ENCODE data around the gene MYH11. TPM values are rescaled to one million over a fixed set of nuclear protein-coding genes. Genes with fewer than 3 reads are reported as not detected.

The MYH11 gene
- total RNA-seq, 1 donor from 2014 or later: 0.07 TPM

DNA sequence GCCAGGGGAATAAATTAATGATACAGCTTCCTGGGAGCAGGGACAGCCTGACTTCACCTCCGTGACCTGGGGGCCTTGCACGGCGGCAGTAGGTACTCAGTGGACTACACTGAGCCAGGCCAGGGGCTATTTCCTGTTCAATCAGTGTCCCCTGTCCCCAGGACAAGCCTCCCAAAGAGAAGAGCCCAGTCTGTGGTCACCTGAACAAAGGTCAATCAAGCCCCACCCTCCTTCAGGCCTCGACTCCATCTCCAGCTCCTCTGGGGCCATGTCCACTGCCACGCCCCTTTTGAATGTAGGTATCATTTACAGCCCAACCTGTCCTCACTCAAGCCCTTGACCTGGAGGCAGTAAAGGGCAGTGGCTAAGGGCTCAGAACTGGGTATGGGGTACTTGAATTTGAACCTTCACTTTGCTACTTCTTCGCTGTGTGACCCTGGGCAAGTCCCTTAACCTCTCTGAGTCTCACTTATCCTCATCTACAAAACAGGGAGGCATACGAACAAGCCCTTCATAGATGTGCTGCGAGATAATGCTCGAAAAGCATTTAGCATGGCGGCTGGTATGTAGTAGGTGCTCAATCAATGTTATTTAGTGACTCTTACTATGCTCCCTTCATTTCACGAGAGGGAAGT, 29.0 kb downstream of the MYH11 start:
- Histone ChIP-seq H3K27ac (no peak overlapping the region), H4K20me1 (ENCODE audit: low read depth) (no peaks in the 10 kb centered on the region), H3K4me2 (no peak overlapping the region), H3K4me3 (no peak overlapping the region), H3F3A (ENCODE audit: low read depth) (no peaks in the 10 kb centered on the region), H3K9ac (no peak overlapping the region), H3K36me3 (no peaks in the 10 kb centered on the region), H3K79me2 (ENCODE audit: low read depth) (no peaks in the 10 kb centered on the region), H2AFZ (replicated peaks) (no peak overlapping the region), H3K27me3 (no peaks in the 10 kb centered on the region), H3K9me3 (ENCODE audit: low read depth) (no peaks in the 10 kb centered on the region), H3K4me1 (no peaks in the 10 kb centered on the region)
- Mint-ChIP-seq H3K36me3 (no peaks in the 10 kb centered on the region), H3K27ac (no peak overlapping the region), H3K4me1 (no peaks in the 10 kb centered on the region), H3K4me3 (no peak overlapping the region), H3K9me3 (no peaks in the 10 kb centered on the region), H3K27me3 (ENCODE audit: insufficient read depth, low read depth) (peaks cover 8% of the 10 kb centered on the region)
- DNase-seq (ENCODE audit: low spot score): no peak
- TF ChIP-seq EZH2phosphoT487 (IDR thresholded peaks at IDR 0.05): no peak
- TF ChIP-seq, protein P1, sequence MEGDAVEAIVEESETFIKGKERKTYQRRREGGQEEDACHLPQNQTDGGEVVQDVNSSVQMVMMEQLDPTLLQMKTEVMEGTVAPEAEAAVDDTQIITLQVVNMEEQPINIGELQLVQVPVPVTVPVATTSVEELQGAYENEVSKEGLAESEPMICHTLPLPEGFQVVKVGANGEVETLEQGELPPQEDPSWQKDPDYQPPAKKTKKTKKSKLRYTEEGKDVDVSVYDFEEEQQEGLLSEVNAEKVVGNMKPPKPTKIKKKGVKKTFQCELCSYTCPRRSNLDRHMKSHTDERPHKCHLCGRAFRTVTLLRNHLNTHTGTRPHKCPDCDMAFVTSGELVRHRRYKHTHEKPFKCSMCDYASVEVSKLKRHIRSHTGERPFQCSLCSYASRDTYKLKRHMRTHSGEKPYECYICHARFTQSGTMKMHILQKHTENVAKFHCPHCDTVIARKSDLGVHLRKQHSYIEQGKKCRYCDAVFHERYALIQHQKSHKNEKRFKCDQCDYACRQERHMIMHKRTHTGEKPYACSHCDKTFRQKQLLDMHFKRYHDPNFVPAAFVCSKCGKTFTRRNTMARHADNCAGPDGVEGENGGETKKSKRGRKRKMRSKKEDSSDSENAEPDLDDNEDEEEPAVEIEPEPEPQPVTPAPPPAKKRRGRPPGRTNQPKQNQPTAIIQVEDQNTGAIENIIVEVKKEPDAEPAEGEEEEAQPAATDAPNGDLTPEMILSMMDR (IDR thresholded peaks at IDR 0.05): no peak

DNA sequence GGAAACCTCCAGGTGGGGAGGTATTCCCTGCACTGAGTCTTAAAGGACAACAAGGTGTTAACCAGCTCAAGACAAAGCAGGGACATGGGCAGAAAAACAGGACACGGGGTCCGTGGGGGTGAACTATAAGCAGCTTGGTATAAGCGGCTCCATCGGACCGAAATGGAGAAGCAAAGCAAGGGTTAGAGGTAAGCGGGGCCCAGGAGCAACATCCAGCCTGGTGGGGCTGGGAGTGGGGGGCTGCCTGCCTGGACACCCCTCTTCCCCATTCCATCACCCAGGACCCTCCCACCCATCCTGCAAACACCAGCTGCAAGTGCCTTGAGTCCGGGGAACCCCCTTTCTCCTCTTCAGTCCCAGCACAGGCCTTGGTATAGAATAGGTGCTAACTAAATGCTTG, 29.5 kb downstream of the MYH11 start:
- Histone ChIP-seq H3K4me2 (no peak overlapping the region), H3K27me3 (no peaks in the 10 kb centered on the region)
- TF ChIP-seq, protein P1 (IDR thresholded peaks at IDR 0.05): no peak
- TF ChIP-seq EZH2 (IDR thresholded peaks at IDR 0.05): no peak

DNA sequence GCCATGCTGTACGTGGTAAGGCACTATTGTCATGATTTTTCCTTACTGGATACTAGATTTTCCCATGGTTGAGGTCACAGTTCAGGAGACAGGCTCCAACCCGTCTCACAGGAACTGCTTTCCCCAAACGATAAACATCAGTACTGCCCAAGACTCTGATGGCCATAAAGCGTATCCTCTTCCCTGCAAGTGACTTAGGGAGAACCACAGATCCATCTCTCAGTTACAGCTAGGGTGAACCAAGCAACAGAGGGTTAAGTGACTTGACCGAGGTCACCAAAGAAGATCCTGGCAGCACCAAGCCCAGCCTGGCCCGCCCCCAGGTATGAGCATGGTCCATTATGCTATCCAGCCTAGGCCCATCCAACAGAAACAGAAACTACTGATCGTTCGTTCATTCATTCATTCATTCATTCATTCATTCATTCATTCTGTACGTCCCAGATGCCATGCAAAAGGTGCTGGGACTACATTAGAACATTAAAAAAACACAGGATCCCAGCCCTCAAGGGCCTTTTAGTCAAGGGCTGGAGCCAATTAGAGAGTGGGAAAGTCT, 31.0 kb downstream of the MYH11 start:
- Histone ChIP-seq H3K4me3 (no peak overlapping the region), H3K27ac (no peak overlapping the region), H3K27me3 (no peaks in the 10 kb centered on the region), H3K4me2 (no peak overlapping the region), H3K36me3 (no peaks in the 10 kb centered on the region), H4K20me1 (ENCODE audit: low read depth) (no peaks in the 10 kb centered on the region), H3K4me1 (no peaks in the 10 kb centered on the region), H3K9ac (no peak overlapping the region), H3F3A (ENCODE audit: low read depth) (no peaks in the 10 kb centered on the region), H2AFZ (replicated peaks) (no peak overlapping the region), H3K79me2 (ENCODE audit: low read depth) (no peaks in the 10 kb centered on the region), H3K9me3 (ENCODE audit: low read depth) (no peaks in the 10 kb centered on the region)
- Mint-ChIP-seq H3K4me3 (no peak overlapping the region), H3K36me3 (no peaks in the 10 kb centered on the region), H3K4me1 (peaks cover 2% of the 10 kb centered on the region), H3K9me3 (no peaks in the 10 kb centered on the region), H3K27ac (no peak overlapping the region), H3K27me3 (ENCODE audit: insufficient read depth, low read depth) (peaks cover 4% of the 10 kb centered on the region)
- TF ChIP-seq EZH2phosphoT487 (IDR thresholded peaks at IDR 0.05) (no peak), EZH2 (IDR thresholded peaks at IDR 0.05) (no peak)
- TF ChIP-seq, protein P1 (IDR thresholded peaks at IDR 0.05): no peak
- DNase-seq (ENCODE audit: low spot score): no peak

More for the DNA sequence above, 29.5 kb downstream of the MYH11 start:
- Mint-ChIP-seq H3K4me3 (no peak overlapping the region), H3K27me3 (ENCODE audit: insufficient read depth, low read depth) (peaks cover 8% of the 10 kb centered on the region), H3K9me3 (no peaks in the 10 kb centered on the region), H3K27ac (no peak overlapping the region), H3K4me1 (no peaks in the 10 kb centered on the region), H3K36me3 (no peaks in the 10 kb centered on the region)
- Histone ChIP-seq H4K20me1 (ENCODE audit: low read depth) (no peaks in the 10 kb centered on the region), H3K79me2 (ENCODE audit: low read depth) (no peaks in the 10 kb centered on the region), H3K4me3 (no peak overlapping the region), H2AFZ (replicated peaks) (no peak overlapping the region), H3K9ac (no peak overlapping the region), H3K36me3 (no peaks in the 10 kb centered on the region), H3K27ac (no peak overlapping the region), H3K9me3 (ENCODE audit: low read depth) (no peaks in the 10 kb centered on the region), H3F3A (ENCODE audit: low read depth) (no peaks in the 10 kb centered on the region), H3K4me1 (no peaks in the 10 kb centered on the region)
- no peak for DNase-seq (ENCODE audit: low spot score)

All from neural progenitor cell (in vitro differentiated cells).